Measurements from ENCODE around the gene GRK4. TPM values are rescaled to one million over a fixed set of nuclear protein-coding genes. Genes with fewer than 3 reads are reported as not detected.

Gene GRK4
- total RNA-seq, 1 experiment from 2014 or later, result 4.2 TPM

GRCh38 chr4:3046162-3046561 lies 82.8 kb downstream of the GRK4 start:
- H3K9me2 ChIP-seq (ENCODE audit: insufficient read depth), result no peaks in the 10 kb centered on the region; the same call in 1 of the 2 replicates
- TF ChIP-seq CBX3 (IDR thresholded peaks at IDR 0.05; ENCODE audit: low read depth) (no peak), MAX (IDR thresholded peaks at IDR 0.05) (no peak), TCF7L2 (IDR thresholded peaks at IDR 0.05; ENCODE audit: borderline replicate concordance, extremely low read depth, insufficient read depth, insufficient read length) (no peak), EGR1 (IDR thresholded peaks at IDR 0.05; ENCODE audit: low read depth) (no peak), REST (IDR thresholded peaks at IDR 0.05; ENCODE audit: low read depth) (no peak), YY1 (IDR thresholded peaks at IDR 0.05; ENCODE audit: extremely low read depth, insufficient replicate concordance, low read depth, low read length) (no peak), ZFX (IDR thresholded peaks at IDR 0.05) (no peak), CEBPB (IDR thresholded peaks at IDR 0.05; ENCODE audit: low read depth) (no peak), RAD21 (IDR thresholded peaks at IDR 0.05; ENCODE audit: low read depth) (no peak), SRF (IDR thresholded peaks at IDR 0.05; ENCODE audit: low read depth) (no peak)
- POLR2A ChIA-PET, result no interaction called here
- ATAC-seq, result no peak
- no peaks in the 10 kb centered on the region for H3K79me2 ChIP-seq (ENCODE audit: insufficient read depth, low read length)
- BruUV-seq (replicated peaks), result no TSS peak
- intact Hi-C loops (cut with micrococcal nuclease), result loop anchor here (5.0 kb wide), 1 partner anchor 91 kb away; no protein-coding TSS in a partner anchor
- H3K4me3 ChIP-seq (replicated peaks in 1 of 2; ENCODE audit: low read depth in 1 of 2, low read length in 2 of 2), result no peak overlapping the region
- no peaks in the 10 kb centered on the region for H3K9me3 ChIP-seq (ENCODE audit: control insufficient read depth in 1 of 2, insufficient read depth in 1 of 2, low read depth in 1 of 2, low read length in 2 of 2)
- CTCF ChIA-PET, result no interaction called here
- no peaks in the 10 kb centered on the region for H4K20me1 ChIP-seq (ENCODE audit: insufficient read depth)
- no peak overlapping the region for H3K27ac ChIP-seq (ENCODE audit: low read depth, low read length)
- H3K9ac ChIP-seq (ENCODE audit: low read length), result no peak overlapping the region
- RAD21 ChIA-PET (ENCODE audit: low non-redundant PET in 1 of 2, low total read pairs in 2 of 2, uncharacterized antibody in 2 of 2, unreplicated experiment in 2 of 2), result no interaction called here
- no peaks in the 10 kb centered on the region for H3K36me3 ChIP-seq (ENCODE audit: control insufficient read depth in 1 of 2, insufficient read depth in 2 of 2, low read length in 2 of 2)
- H3K4me1 ChIP-seq (ENCODE audit: control insufficient read depth in 1 of 2, insufficient read depth in 2 of 2, low read length in 2 of 2), result no peaks in the 10 kb centered on the region
- H2AFZ ChIP-seq (ENCODE audit: low read depth, low read length, poor library complexity, severe bottlenecking), result no peak overlapping the region
- H3K4me2 ChIP-seq (ENCODE audit: low read length), result no peak overlapping the region
- H3K27me3 ChIP-seq (ENCODE audit: insufficient read depth, low read length), result no peaks in the 10 kb centered on the region
- DNase-seq (ENCODE audit: low read depth, low spot score), result no peak
